Loucy (cell line): Measurements from ENCODE around the gene DCBLD2.

Experiments used
- H2AFZ ChIP-seq: fragments of 200-600 bp; sonication (generic); 2 replicates; pipeline ENCODE4 v1.6.0; 2016; ENCODE audit warnings: antibody characterized with exemption, mild to moderate bottlenecking, low read length, moderate library complexity
- H3F3A ChIP-seq: fragments of 200-600 bp; 2 replicates; pipeline ENCODE4 v1.6.0; 2016; ENCODE audit warnings: antibody characterized with exemption, low read depth, mild to moderate bottlenecking
- H3K27me3 ChIP-seq: fragments of 200-600 bp; sonication (generic); 2 replicates; pipeline ENCODE4 v1.6.1; 2014; ENCODE audit warnings: low read length, mild to moderate bottlenecking; ENCODE audit not compliant: insufficient read depth, poor library complexity, severe bottlenecking
- H3K36me3 ChIP-seq: fragments of 200-600 bp; sonication (generic); 2 replicates; pipeline ENCODE4 v1.6.1; 2016; ENCODE audit warnings: low read length; ENCODE audit not compliant: insufficient read depth
- H3K4me1 ChIP-seq: fragments of 200-600 bp; sonication (generic); 2 replicates; pipeline ENCODE4 v1.5.1; 2014; ENCODE audit warnings: low read length, mild to moderate bottlenecking; ENCODE audit not compliant: insufficient read depth, poor library complexity, severe bottlenecking
- H3K4me2 ChIP-seq: fragments of 200-600 bp; sonication (generic); 2 replicates; pipeline ENCODE4 v1.6.0; 2014; ENCODE audit warnings: antibody characterized with exemption, low read length, low read depth, mild to moderate bottlenecking; ENCODE audit not compliant: poor library complexity, severe bottlenecking
- H3K4me3 ChIP-seq: fragments of 200-600 bp; sonication (generic); 2 replicates; pipeline ENCODE4 v1.5.1; 2014; ENCODE audit warnings: low read length, mild to moderate bottlenecking, mixed read lengths; ENCODE audit not compliant: poor library complexity, severe bottlenecking
- H3K79me2 ChIP-seq: fragments of 200-600 bp; sonication (generic); 2 replicates; pipeline ENCODE4 v1.6.1; 2014; ENCODE audit warnings: low read length; ENCODE audit not compliant: insufficient read depth
- H3K9ac ChIP-seq: fragments of 200-600 bp; sonication (generic); 2 replicates; pipeline ENCODE4 v1.6.0; 2014; ENCODE audit warnings: mild to moderate bottlenecking, low read depth, low read length, moderate library complexity; ENCODE audit not compliant: poor library complexity, severe bottlenecking
- H3K9me2 ChIP-seq: fragments of 200-600 bp; sonication (generic); replicated peaks from 2 replicates; pipeline ENCODE4 v1.6.1; 2016; ENCODE audit warnings: low read depth, low read length, mixed read lengths
- H3K9me3 ChIP-seq: fragments of 200-600 bp; sonication (generic); 2 replicates; pipeline ENCODE4 v1.6.1; 2014; ENCODE audit warnings: mild to moderate bottlenecking, antibody characterized with exemption, low read length, low read depth; ENCODE audit not compliant: insufficient read depth
- H4K20me1 ChIP-seq: fragments of 200-600 bp; sonication (generic); 2 replicates; pipeline ENCODE4 v1.6.0; 2014; ENCODE audit warnings: antibody characterized with exemption, low read length, mild to moderate bottlenecking; ENCODE audit not compliant: insufficient read depth, poor library complexity, severe bottlenecking
- EZH2phosphoT487 ChIP-seq: fragments of 200-600 bp; IDR thresholded peaks from 2 replicates; pipeline ENCODE4 v1.6.1; 2018; ENCODE audit warnings: antibody characterized with exemption, mild to moderate bottlenecking, moderate library complexity, borderline replicate concordance
- TF ChIP-seq, protein P1 (sequence below): fragments of 200-600 bp; sonication (generic); conservative IDR thresholded peaks from 2 replicates; pipeline ENCODE4 v1.5.1; 2014; ENCODE audit warnings: mild to moderate bottlenecking, antibody characterized with exemption, low read length

DCBLD2 gene

DNA sequence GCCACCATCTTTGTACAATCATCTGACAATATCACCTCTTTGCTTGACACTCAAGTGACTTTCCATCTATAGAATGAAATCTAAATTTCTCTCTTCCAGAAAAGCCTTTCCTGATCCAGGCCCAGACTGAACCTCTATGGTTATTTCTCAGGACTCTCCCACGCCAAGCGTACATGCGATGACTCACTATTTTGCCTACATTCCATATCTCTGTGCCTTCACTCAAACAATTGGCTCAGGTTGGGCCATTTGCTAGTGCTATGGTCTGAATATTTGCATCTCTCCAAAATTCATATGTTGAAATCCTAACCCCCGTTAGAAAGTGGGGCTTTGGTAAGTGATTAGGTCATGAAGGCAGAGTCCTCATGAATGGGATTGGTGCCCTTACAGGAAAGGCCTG is 94.5 kb downstream of the DCBLD2 start:
- no peaks in the 10 kb centered on the region for H3F3A ChIP-seq
- no peak overlapping the region for H3K9ac ChIP-seq
- no peak overlapping the region for H2AFZ ChIP-seq
- TF ChIP-seq, protein P1, sequence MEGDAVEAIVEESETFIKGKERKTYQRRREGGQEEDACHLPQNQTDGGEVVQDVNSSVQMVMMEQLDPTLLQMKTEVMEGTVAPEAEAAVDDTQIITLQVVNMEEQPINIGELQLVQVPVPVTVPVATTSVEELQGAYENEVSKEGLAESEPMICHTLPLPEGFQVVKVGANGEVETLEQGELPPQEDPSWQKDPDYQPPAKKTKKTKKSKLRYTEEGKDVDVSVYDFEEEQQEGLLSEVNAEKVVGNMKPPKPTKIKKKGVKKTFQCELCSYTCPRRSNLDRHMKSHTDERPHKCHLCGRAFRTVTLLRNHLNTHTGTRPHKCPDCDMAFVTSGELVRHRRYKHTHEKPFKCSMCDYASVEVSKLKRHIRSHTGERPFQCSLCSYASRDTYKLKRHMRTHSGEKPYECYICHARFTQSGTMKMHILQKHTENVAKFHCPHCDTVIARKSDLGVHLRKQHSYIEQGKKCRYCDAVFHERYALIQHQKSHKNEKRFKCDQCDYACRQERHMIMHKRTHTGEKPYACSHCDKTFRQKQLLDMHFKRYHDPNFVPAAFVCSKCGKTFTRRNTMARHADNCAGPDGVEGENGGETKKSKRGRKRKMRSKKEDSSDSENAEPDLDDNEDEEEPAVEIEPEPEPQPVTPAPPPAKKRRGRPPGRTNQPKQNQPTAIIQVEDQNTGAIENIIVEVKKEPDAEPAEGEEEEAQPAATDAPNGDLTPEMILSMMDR, result no peak
- no peak for TF ChIP-seq EZH2phosphoT487
- no peak overlapping the region for H3K4me2 ChIP-seq
- no peak overlapping the region for H3K4me3 ChIP-seq
- H3K79me2 ChIP-seq, result no peaks in the 10 kb centered on the region
- H3K9me2 ChIP-seq, result no peaks in the 10 kb centered on the region
- H3K9me3 ChIP-seq, result no peaks in the 10 kb centered on the region
- H3K36me3 ChIP-seq, result 0 out of 2 replicates have a peak, but pooled peaks cover 4% of the 10 kb centered on the region
- no peaks in the 10 kb centered on the region for H4K20me1 ChIP-seq
- no peaks in the 10 kb centered on the region for H3K4me1 ChIP-seq
- no peaks in the 10 kb centered on the region for H3K27me3 ChIP-seq

DNA sequence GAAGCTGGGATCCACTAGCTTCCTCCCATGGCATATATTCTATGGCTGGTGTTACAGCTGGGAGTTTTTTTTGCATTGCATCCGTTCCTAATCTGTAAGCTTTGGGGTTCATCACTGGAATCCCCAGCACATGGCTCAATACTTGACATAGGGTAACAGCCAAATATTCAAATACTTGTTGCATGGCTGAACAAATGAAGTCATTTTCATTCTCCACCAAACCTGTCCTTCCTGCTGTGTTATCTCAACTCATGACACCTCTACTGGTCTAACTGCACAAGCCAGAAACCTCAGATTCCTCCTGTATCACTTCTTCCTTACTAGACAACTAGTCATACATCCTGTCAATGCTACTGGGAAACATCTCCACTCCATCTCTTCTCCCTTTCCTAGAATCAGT is 95.0 kb downstream of the DCBLD2 start:
- 0 out of 2 replicates have a peak, but pooled peaks cover 4% of the 10 kb centered on the region for H3K36me3 ChIP-seq
- H3F3A ChIP-seq, result no peaks in the 10 kb centered on the region

DNA sequence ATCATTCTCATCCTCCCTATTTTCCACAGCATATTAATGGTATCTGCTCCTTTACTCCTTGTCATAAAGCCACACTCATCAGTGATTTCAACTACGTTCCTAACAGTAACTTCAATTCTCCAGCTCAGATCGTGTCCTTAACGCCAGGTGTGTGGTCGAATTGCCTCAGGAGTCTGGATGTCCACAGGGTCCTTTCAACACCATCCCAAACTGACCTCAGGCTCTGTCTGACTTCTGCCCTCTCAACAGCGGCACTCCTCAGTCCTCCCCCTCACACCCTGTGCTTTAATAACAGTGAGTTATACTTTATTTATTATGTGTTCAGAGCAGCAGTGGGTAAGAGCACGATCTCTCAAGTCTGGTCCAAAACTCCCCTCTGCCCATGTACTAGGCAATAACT is 95.9 kb downstream of the DCBLD2 start:
- Histone ChIP-seq H3K4me3 (no peak overlapping the region), H3K9me2 (no peaks in the 10 kb centered on the region), H3K4me2 (no peak overlapping the region), H3K79me2 (no peaks in the 10 kb centered on the region), H4K20me1 (no peaks in the 10 kb centered on the region), H3K27me3 (no peaks in the 10 kb centered on the region), H3K9me3 (no peaks in the 10 kb centered on the region), H3F3A (no peaks in the 10 kb centered on the region), H3K36me3 (0 out of 2 replicates have a peak, but pooled peaks cover 4% of the 10 kb centered on the region), H2AFZ (no peak overlapping the region), H3K4me1 (no peaks in the 10 kb centered on the region), H3K9ac (no peak overlapping the region)
- no peak for TF ChIP-seq EZH2phosphoT487
- TF ChIP-seq, protein P1, result no peak

More for the DNA sequence above, 95.0 kb downstream of the DCBLD2 start:
- Histone ChIP-seq H3K9ac (no peak overlapping the region), H3K9me2 (no peaks in the 10 kb centered on the region), H2AFZ (no peak overlapping the region), H4K20me1 (no peaks in the 10 kb centered on the region), H3K4me2 (no peak overlapping the region), H3K9me3 (no peaks in the 10 kb centered on the region), H3K4me1 (no peaks in the 10 kb centered on the region), H3K79me2 (no peaks in the 10 kb centered on the region), H3K27me3 (no peaks in the 10 kb centered on the region), H3K4me3 (no peak overlapping the region)
- TF ChIP-seq EZH2phosphoT487, result no peak
- TF ChIP-seq, protein P1, result no peak
